Psoas muscle (tissue), 8 donors: ENCODE measurements around the gene CSTB. TPM values are rescaled to one million over a fixed set of nuclear protein-coding genes. Genes with fewer than 3 reads are reported as not detected.

Experiments used
- ATAC-seq, 4 donors: fragments of 200-7000 bp; cut with Tn5 transposase; one replicate each; pipeline ENCODE4 v1.9.1; 2020; ENCODE audit warnings: moderate library complexity in 3 of 4, mild to moderate bottlenecking in 2 of 4
- DNase-seq, 2 donors: peaks; one replicate each; pipeline ENCODE4 v3.0.0-alpha.2; 2020
- H3K27ac ChIP-seq: fragments of 200-600 bp; one replicate; pipeline ENCODE4 v1.8.0; 2022
- H3K27me3 ChIP-seq, 3 donors: fragments of 200-600 bp in 1 of 3; one replicate each; pipeline versions ENCODE4 v1.6.1 to v1.8.0; 2013 to 2022; ENCODE audit warnings: low read length in 2 of 3, mild to moderate bottlenecking in 2 of 3, moderate library complexity in 1 of 3; ENCODE audit not compliant: insufficient read depth in 3 of 3
- H3K36me3 ChIP-seq, 2 donors: fragments of 200-600 bp in 1 of 2; one replicate each; pipeline versions ENCODE4 v1.6.1 to v1.8.0; 2013 to 2022; ENCODE audit warnings: low read depth in 1 of 2, mild to moderate bottlenecking in 1 of 2, moderate library complexity in 1 of 2; ENCODE audit not compliant: insufficient read depth in 1 of 2
- H3K4me1 ChIP-seq: fragments of 200-600 bp; one replicate; pipeline ENCODE4 v1.8.0; 2022
- H3K4me3 ChIP-seq: fragments of 200-600 bp; one replicate; pipeline ENCODE4 v1.8.0; 2022; ENCODE audit warnings: mild to moderate bottlenecking
- H3K9me3 ChIP-seq: fragments of 200-600 bp; one replicate; pipeline ENCODE4 v1.8.0; 2022
- CTCF ChIP-seq: fragments of 200-600 bp; IDR thresholded peaks from one replicate; pipeline ENCODE4 v1.8.0; 2022; ENCODE audit warnings: antibody characterized with exemption
- WGBS, 3 donors: extraction: QIAGEN DNeasy Blood & Tissue Kit; methylation state at CpG; one replicate each; pipeline versions ENCODE4 v1.1.6 to v1.1.7; 2013; 5-methylcytosine and 5-hydroxymethylcytosine counted together
- intact Hi-C, 2 donors: fragments of 100-400 bp; cut with DNase I; formaldehyde crosslinking; loops; one replicate each; pipeline versions ENCODE4 v1.11.0 to v1.14.2; 2022
- polyA plus RNA-seq, 3 donors: library from polyadenylated mRNA; stranded (reverse); fragments of 200-250 nt; gene quantifications; one replicate each; pipeline ENCODE4 v1.2.3, GENCODE V29; 2013
- total RNA-seq, 4 donors: library from RNA; stranded (reverse); fragmentation: NEBNext Ultra II Directional in 2 of 4; extraction: Animal tissue kit (Norgen Biotek cat#: 25700) in 2 of 4; gene quantifications; one replicate each; pipeline versions ENCODE4 v1.2.1 to v1.2.4, GENCODE V29; 2021 to 2023
- donor health status: healthy with polysubstance abuse.
- donor health status: DM: no; HTN: no; CAD: no; lungs with moderate emphysema.
- donor health status: Bipolar disorder and iron deficiency.
- donor health status: healthy.
- donor health status: DM: yes; HTN: yes; CAD: no.
- donor health status: DM: no; HTN: no; CAD: no.
- donor health status: DM: no; HTN: no; CAD: no.
- donor health status: DM: yes; HTN: yes; CAD: no.

The CSTB gene
- total and polyA plus RNA-seq, 7 donors, result 16.0 to 35.2 (median 21.3) TPM

DNA sequence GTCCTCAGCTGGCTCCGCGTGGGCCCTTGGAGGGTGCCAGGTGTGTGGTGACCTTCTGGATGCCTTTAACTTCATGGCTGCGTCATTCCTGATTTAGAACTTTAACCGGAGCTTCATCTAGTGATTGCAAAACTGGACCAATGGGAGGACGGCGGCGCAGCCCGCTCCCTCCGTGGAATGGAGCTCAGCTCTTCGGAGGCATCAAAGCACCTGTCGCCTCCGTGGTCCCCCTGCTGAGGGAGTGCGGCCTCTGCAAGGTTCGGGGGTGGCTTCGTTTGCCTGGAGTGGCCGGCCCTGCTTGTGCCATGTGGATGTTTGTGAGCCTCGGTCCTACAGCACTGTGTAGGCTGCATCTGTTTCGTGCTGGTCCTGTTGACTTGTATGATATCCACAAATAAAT lies 14.2 kb downstream of the CSTB start:
- Histone ChIP-seq H3K27ac (no peak overlapping the region), H3K9me3 (no peaks in the 10 kb centered on the region), H3K36me3 (peaks cover 0 to 22% of the 10 kb centered on the region in 2 donors), H3K4me1 (no peaks in the 10 kb centered on the region), H3K27me3 (no peaks in the 10 kb centered on the region), H3K4me3 (no peak overlapping the region)
- ATAC-seq, result no peak
- no peak for TF ChIP-seq CTCF
- DNase-seq, result no peak
- WGBS, 3 donors, result 89 to 91% (median 90%) methylated on average over 18 of the region's 18 CpGs
- intact Hi-C loops, result no loop called here

DNA sequence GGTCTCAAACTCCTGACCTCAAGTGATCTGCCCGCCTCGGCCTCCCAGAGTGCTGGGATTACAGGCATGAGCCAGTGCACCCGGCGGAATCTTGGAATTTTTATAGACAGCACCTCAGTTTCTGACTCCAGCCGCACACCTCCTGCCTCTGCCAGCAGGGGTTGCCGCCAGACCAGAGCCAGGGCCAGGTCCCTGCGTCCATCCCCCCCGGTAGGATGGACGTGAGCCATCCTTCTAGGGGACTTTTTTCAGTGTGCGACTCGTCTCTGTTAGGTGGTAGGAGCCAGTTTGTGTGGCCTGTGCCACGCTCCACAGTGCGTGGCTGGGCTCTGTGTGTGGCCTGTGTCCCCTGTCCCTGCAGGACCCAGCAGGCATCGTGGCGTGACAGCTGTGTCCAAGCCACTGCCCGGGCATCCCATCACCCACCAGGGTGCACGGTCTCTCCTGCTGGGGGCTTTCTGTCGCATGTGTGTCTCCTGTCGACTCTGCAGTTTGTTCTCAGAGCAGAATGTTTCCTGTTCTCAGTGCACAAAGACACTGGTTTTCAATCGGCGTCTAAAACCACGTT lies 15.6 kb downstream of the CSTB start:
- H3K4me3 ChIP-seq, result no peak overlapping the region
- peaks cover 0 to 36% of the 10 kb centered on the region in 2 donors for H3K36me3 ChIP-seq
- H3K4me1 ChIP-seq, result no peaks in the 10 kb centered on the region
- intact Hi-C loops, result no loop called here
- TF ChIP-seq CTCF, result no peak
- WGBS, 3 donors, result 86 to 89% (median 87%) methylated on average over 22 of the region's 22 CpGs
- H3K27me3 ChIP-seq, result no peaks in the 10 kb centered on the region
- DNase-seq (no peak), ATAC-seq (no peak)
- no peaks in the 10 kb centered on the region for H3K9me3 ChIP-seq
- no peak overlapping the region for H3K27ac ChIP-seq

- Histone ChIP-seq H3K4me1 (no peaks in the 10 kb centered on the region), H3K9me3 (no peaks in the 10 kb centered on the region), H3K27ac (no peak overlapping the region), H3K4me3 (no peak overlapping the region), H3K36me3 (peaks cover 0 to 42% of the 10 kb centered on the region in 2 donors), H3K27me3 (no peaks in the 10 kb centered on the region)
- no peak for TF ChIP-seq CTCF
- ATAC-seq, result no peak
- 95 to 97% (median 96%) methylated on average over 19 of the region's 19 CpGs for WGBS, 3 donors
- DNase-seq, result no peak
- intact Hi-C loops, result loop anchor here in 1 of 2 donors (10.0 kb wide), 1 partner anchor 55 kb away; no protein-coding TSS in a partner anchor
These were observed 16.5 kb downstream of the CSTB start for GRCh38 chr21:43759651-43760050.

GRCh38 chr21:43758811-43759210 lies 17.3 kb downstream of the CSTB start:
- Histone ChIP-seq H3K27ac (no peak overlapping the region), H3K27me3 (no peaks in the 10 kb centered on the region), H3K36me3 (peaks cover 5 to 50% of the 10 kb centered on the region in 2 donors), H3K4me1 (no peaks in the 10 kb centered on the region), H3K4me3 (no peak overlapping the region), H3K9me3 (no peaks in the 10 kb centered on the region)
- 72 to 82% (median 75%) methylated on average over 10 of the region's 10 CpGs for WGBS, 3 donors
- no peak for ATAC-seq
- intact Hi-C loops, result loop anchor here in 1 of 2 donors (10.0 kb wide), 1 partner anchor 56 kb away; no protein-coding TSS in a partner anchor
- TF ChIP-seq CTCF, result no peak
- DNase-seq, result no peak
